Hepatocyte (in vitro differentiated cells): ENCODE measurements around the gene ZMIZ1. TPM values are rescaled to one million over a fixed set of nuclear protein-coding genes. Genes with fewer than 3 reads are reported as not detected.

ENCODE experiments used
- DNase-seq: peaks from one replicate; pipeline ENCODE4 v3.0.0-alpha.2; 2016; ENCODE audit warnings: low spot score
- H2AFZ ChIP-seq: fragments of 200-600 bp; sonication (generic); 2 replicates; pipeline ENCODE4 v1.6.0; 2016; ENCODE audit warnings: antibody characterized with exemption, mild to moderate bottlenecking
- H3K27ac ChIP-seq: fragments of 200-600 bp; sonication (generic); 2 replicates; pipeline ENCODE4 v1.5.1; 2016; ENCODE audit warnings: mild to moderate bottlenecking
- H3K27me3 ChIP-seq: fragments of 200-600 bp; sonication (generic); 2 replicates; pipeline ENCODE4 v1.6.1; 2016
- H3K36me3 ChIP-seq: fragments of 200-600 bp; sonication (generic); replicated peaks from 2 replicates; pipeline ENCODE4 v1.5.1; 2016; ENCODE audit warnings: low read depth; ENCODE audit not compliant: insufficient read depth
- H3K4me1 ChIP-seq: fragments of 200-600 bp; sonication (generic); 2 replicates; pipeline ENCODE4 v1.5.1; 2016; ENCODE audit warnings: mild to moderate bottlenecking, moderate library complexity; ENCODE audit not compliant: insufficient read depth
- H3K4me2 ChIP-seq: fragments of 200-600 bp; sonication (generic); 2 replicates; pipeline ENCODE4 v1.6.0; 2016
- H3K4me3 ChIP-seq: fragments of 200-600 bp; sonication (generic); 2 replicates; pipeline ENCODE4 v1.5.1; 2016; ENCODE audit warnings: mild to moderate bottlenecking
- H3K79me2 ChIP-seq: fragments of 200-600 bp; sonication (generic); 2 replicates; pipeline ENCODE4 v1.6.0; 2017; ENCODE audit warnings: mild to moderate bottlenecking
- H3K9me2 ChIP-seq: fragments of 200-600 bp; sonication (generic); replicated peaks from 2 replicates; pipeline ENCODE4 v1.6.0; 2017; ENCODE audit warnings: mild to moderate bottlenecking; ENCODE audit not compliant: insufficient read depth
- H3K9me3 ChIP-seq: fragments of 200-600 bp; sonication (generic); 2 replicates; pipeline ENCODE4 v1.5.1; 2016; ENCODE audit warnings: low read depth, mild to moderate bottlenecking
- H4K20me1 ChIP-seq: fragments of 200-600 bp; sonication (generic); 2 replicates; pipeline ENCODE4 v1.6.0; 2016; ENCODE audit warnings: mild to moderate bottlenecking; ENCODE audit not compliant: insufficient read depth, poor library complexity, severe bottlenecking
- CTCF ChIP-seq: fragments of 200-600 bp; sonication (generic); IDR thresholded peaks from 2 replicates; pipeline ENCODE4 v1.5.1; 2016; ENCODE audit warnings: antibody characterized with exemption, mild to moderate bottlenecking; ENCODE audit not compliant: poor library complexity
- EZH2 ChIP-seq: fragments of 200-600 bp; sonication (generic); IDR thresholded peaks from 2 replicates; pipeline ENCODE4 v1.6.1; 2016; ENCODE audit warnings: antibody characterized with exemption, mild to moderate bottlenecking, borderline replicate concordance
- EZH2phosphoT487 ChIP-seq: fragments of 200-600 bp; sonication (generic); IDR thresholded peaks from one replicate; pipeline ENCODE4 v1.6.1; 2018; ENCODE audit warnings: antibody characterized with exemption, mild to moderate bottlenecking, low read depth, moderate library complexity; ENCODE audit not compliant: unreplicated experiment, severe bottlenecking
- WGBS: methylation state at CpG from one replicate; pipeline ENCODE4 v1.1.6; 2016; ENCODE audit warnings: low lambda C conversion rate; ENCODE audit errors: missing lambda C conversion rate; 5-methylcytosine and 5-hydroxymethylcytosine counted together
- polyA plus RNA-seq: library from polyadenylated mRNA; unstranded; fragments of >200 nt; fragmentation: Nextera tagmentation; extraction: Ambion mirVana; gene quantifications from 2 replicates; pipeline ENCODE4 v1.2.1, GENCODE V29; 2016
- total RNA-seq: library from RNA; depleted of rRNA; stranded (reverse); fragments of >200 nt; gene quantifications from 2 replicates; pipeline ENCODE4 v1.2.3, GENCODE V29; 2014

The ZMIZ1 gene
- total and polyA plus RNA-seq, 2 experiments from 2014 or later: 30.9 to 32.4 TPM

- TF ChIP-seq CTCF: no peak
- no peak overlapping the region for H3K4me2 ChIP-seq
- no peak overlapping the region for H2AFZ ChIP-seq
- no peak overlapping the region for H3K27ac ChIP-seq
- 91% methylated on average over 5 of the region's 5 CpGs for WGBS
- H4K20me1 ChIP-seq: peaks cover 58% of the 10 kb centered on the region
- H3K79me2 ChIP-seq: peaks cover 80% of the 10 kb centered on the region
- H3K27me3 ChIP-seq: no peaks in the 10 kb centered on the region
- H3K4me1 ChIP-seq: peaks cover 38% of the 10 kb centered on the region
- no peaks in the 10 kb centered on the region for H3K36me3 ChIP-seq
- no peaks in the 10 kb centered on the region for H3K9me3 ChIP-seq
- no peaks in the 10 kb centered on the region for H3K9me2 ChIP-seq
- no peak overlapping the region for H3K4me3 ChIP-seq
- DNase-seq: no peak
Observed at GRCh38 chr10:79147306-79147705, 78.5 kb downstream of the ZMIZ1 start.

- Histone ChIP-seq H3K36me3 (no peaks in the 10 kb centered on the region), H3K27ac (peak overlapping the region; percentile 90)
- 69% methylated on average over 7 of the region's 7 CpGs for WGBS
Observed at GRCh38 chr10:79147796-79148451, 79.2 kb downstream of the ZMIZ1 start.

GRCh38 chr10:79148452-79149344 lies 79.9 kb downstream of the ZMIZ1 start:
- no peak overlapping the region for H3K4me2 ChIP-seq
- H3K27ac ChIP-seq: peak overlapping the region; percentile 90

More at GRCh38 chr10:79147796-79148451, 79.2 kb downstream of the ZMIZ1 start:
- no peaks in the 10 kb centered on the region for H3K9me3 ChIP-seq
- no peak overlapping the region for H3K4me3 ChIP-seq
- no peak overlapping the region for H2AFZ ChIP-seq
- TF ChIP-seq EZH2phosphoT487 (no peak), EZH2 (no peak), CTCF (no peak)
- peaks cover 39% of the 10 kb centered on the region for H3K4me1 ChIP-seq
- H3K79me2 ChIP-seq: peaks cover 80% of the 10 kb centered on the region
- no peak for DNase-seq
- no peaks in the 10 kb centered on the region for H3K27me3 ChIP-seq
- H3K4me2 ChIP-seq: no peak overlapping the region
- peaks cover 62% of the 10 kb centered on the region for H4K20me1 ChIP-seq
- H3K9me2 ChIP-seq: no peaks in the 10 kb centered on the region

More at GRCh38 chr10:79148452-79149344, 79.9 kb downstream of the ZMIZ1 start:
- Histone ChIP-seq H3K4me3 (no peak overlapping the region), H3K79me2 (peaks cover 81% of the 10 kb centered on the region), H3K36me3 (no peaks in the 10 kb centered on the region), H3K27me3 (no peaks in the 10 kb centered on the region), H3K9me2 (no peaks in the 10 kb centered on the region), H3K4me1 (peaks cover 39% of the 10 kb centered on the region), H2AFZ (no peak overlapping the region), H3K9me3 (no peaks in the 10 kb centered on the region), H4K20me1 (peaks cover 59% of the 10 kb centered on the region)
- TF ChIP-seq EZH2phosphoT487 (no peak), EZH2 (no peak), CTCF (no peak)
- 78% methylated on average over 16 of the region's 16 CpGs for WGBS
- peak; percentile 46 for DNase-seq
